RWPE2 (cell line): ENCODE measurements around the gene LAMTOR5.

Experiments
- ATAC-seq: fragments of 200-7000 bp; cut with Tn5 transposase; 3 replicates; pipeline ENCODE4 v1.9.1; 2021; ENCODE audit warnings: low read depth
- DNase-seq: peaks from one replicate; pipeline ENCODE4 v3.0.0-alpha.2; 2020; ENCODE audit warnings: low spot score
- H3K27ac ChIP-seq: fragments of 450-650 bp; 2 replicates; pipeline ENCODE4 v1.5.1; 2017; ENCODE audit warnings: mild to moderate bottlenecking; ENCODE audit not compliant: poor library complexity, severe bottlenecking
- H3K27me3 ChIP-seq: fragments of 250-450 bp; sonication (Bioruptor Pico); 2 replicates; pipeline ENCODE4 v1.5.1; 2021; ENCODE audit warnings: mild to moderate bottlenecking, moderate library complexity; ENCODE audit not compliant: insufficient read depth, poor library complexity, severe bottlenecking
- H3K36me3 ChIP-seq: fragments of 250-450 bp; sonication (Bioruptor Pico); 2 replicates; pipeline ENCODE4 v1.5.1; 2020; ENCODE audit warnings: low read depth, mild to moderate bottlenecking, moderate library complexity
- H3K4me1 ChIP-seq: fragments of 250-450 bp; sonication (Bioruptor Pico); 2 replicates; pipeline ENCODE4 v1.5.1; 2021; ENCODE audit warnings: mild to moderate bottlenecking, moderate library complexity; ENCODE audit not compliant: insufficient read depth, poor library complexity, severe bottlenecking
- H3K4me3 ChIP-seq: fragments of 250-450 bp; sonication (Bioruptor Pico); 2 replicates; pipeline ENCODE4 v1.5.1; 2021; ENCODE audit warnings: mild to moderate bottlenecking, moderate library complexity; ENCODE audit not compliant: severe bottlenecking
- H3K9me3 ChIP-seq: fragments of 250-450 bp; sonication (Bioruptor Pico); 2 replicates; pipeline ENCODE4 v1.5.1; 2021; ENCODE audit warnings: mild to moderate bottlenecking, moderate library complexity; ENCODE audit not compliant: severe bottlenecking
- CTCF ChIP-seq: fragments of 450-650 bp; IDR thresholded peaks from one replicate; pipeline ENCODE4 v1.5.1; 2017; ENCODE audit warnings: mild to moderate bottlenecking, moderate library complexity; ENCODE audit not compliant: poor library complexity, severe bottlenecking

The LAMTOR5 gene

GRCh38 chr1:110452330-110452729, 44.8 kb upstream of the LAMTOR5 start:
- Histone ChIP-seq H3K4me3 (no peak overlapping the region), H3K27ac (no peak overlapping the region), H3K27me3 (peaks cover 39% of the 10 kb centered on the region), H3K4me1 (no peaks in the 10 kb centered on the region), H3K36me3 (no peaks in the 10 kb centered on the region), H3K9me3 (no peaks in the 10 kb centered on the region)
- TF ChIP-seq CTCF, result no peak
- no peak for ATAC-seq
- no peak for DNase-seq

DNA sequence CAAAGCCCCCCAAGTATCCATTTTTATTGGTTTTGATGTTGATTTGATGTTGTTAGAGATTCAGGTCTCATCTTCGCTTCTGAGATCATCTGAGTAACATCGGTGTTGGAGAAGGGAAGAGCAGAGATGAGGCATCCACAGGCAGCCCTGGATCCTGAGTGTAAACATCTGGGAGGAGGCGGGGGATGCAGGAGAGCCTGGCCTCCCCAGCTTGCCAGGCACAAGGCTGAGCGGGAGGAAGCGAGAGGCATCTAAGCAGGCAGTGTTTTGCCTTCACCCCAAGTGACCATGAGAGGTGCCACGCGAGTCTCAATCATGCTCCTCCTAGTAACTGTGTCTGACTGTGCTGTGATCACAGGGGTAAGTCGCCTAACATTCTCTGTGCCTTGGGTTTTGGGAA, 43.4 kb upstream of the LAMTOR5 start, which contains the start of gene PROK1:
PROK1 (plus strand) TSS at position 221 of the 400 bp plus-strand sequence; CDS start at position 289, 68 bp downstream.
- Histone ChIP-seq H3K4me1 (no peaks in the 10 kb centered on the region), H3K4me3 (no peak within 1 kb of the TSS), H3K27me3 (peaks cover 39% of the 10 kb centered on the region), H3K9me3 (no peaks in the 10 kb centered on the region), H3K27ac (no peak within 1 kb of the TSS), H3K36me3 (no peaks in the 10 kb centered on the region)
- DNase-seq (no peak), ATAC-seq (no peak)
- TF ChIP-seq CTCF, result no peak

DNA sequence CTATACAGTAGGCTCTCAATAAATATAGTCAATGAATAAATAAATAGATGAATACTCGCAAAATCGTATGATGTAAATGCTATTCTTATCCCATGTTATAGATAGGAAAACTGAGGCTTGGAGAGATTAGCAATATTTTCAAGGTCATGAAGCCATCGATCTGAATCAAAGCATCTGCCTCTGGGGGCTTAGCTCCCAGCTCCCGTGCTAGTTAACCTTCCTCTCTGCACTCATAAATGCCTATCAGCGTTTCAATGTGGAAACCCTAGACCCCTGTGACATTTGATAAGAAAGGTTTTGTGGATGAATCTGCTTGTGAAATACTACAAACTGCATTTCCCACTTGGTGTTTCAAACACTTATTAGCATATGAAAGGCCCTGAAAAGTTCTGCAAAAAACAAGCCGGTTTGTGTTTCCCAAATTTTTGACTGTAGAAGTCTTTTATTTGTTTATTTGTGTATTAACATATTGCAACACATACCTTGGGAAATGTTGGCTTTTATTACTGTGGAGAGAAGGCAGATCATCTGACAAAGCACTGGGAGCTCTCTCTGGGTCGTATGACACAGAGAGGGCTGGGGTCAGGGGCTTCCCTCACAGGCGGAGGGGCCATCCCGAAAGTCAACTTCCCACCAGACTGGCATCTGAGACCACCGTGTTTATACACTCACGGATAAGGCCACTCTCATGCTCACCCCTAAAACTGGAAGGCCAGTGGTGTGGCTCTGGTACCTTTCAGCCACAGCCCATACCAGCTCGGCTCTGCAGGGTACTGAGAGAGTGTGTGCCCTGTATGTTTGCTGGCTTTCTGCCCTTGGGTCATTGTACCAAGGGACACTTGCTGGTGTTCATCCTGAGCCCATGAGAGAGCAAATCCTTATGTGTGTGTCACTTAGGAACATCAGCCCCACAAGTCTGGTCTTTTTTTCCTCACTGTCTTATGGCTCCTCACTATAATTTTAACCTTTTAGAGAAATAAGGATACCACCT, 42.5 kb upstream of the LAMTOR5 start:
- DNase-seq, result no peak
- Histone ChIP-seq H3K4me3 (no peak overlapping the region), H3K27ac (no peak overlapping the region), H3K9me3 (no peaks in the 10 kb centered on the region), H3K36me3 (no peaks in the 10 kb centered on the region), H3K27me3 (peaks cover 39% of the 10 kb centered on the region), H3K4me1 (no peaks in the 10 kb centered on the region)
- TF ChIP-seq CTCF, result no peak
- no peak for ATAC-seq

DNA sequence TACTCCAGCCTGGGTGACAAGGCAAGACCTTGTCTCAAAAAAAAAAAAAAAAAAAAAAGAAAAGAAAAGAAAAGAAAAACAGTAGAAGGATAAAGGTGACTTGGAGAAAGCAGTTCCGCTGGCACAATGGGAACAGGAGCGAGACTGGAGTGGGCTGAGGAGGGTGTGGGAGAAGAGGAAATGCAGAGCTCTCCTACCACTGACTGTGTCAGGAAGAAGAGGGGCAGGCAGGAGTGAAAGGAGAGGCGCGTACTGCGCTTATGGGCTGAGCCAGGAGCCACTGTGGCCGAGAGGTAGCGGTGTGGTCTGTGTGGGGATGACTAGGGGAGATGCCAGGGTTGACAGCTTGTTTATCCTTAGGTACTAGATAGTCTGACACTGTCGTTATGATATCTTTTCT, 37.1 kb upstream of the LAMTOR5 start:
- DNase-seq (no peak), ATAC-seq (no peak)
- TF ChIP-seq CTCF, result no peak
- no peaks in the 10 kb centered on the region for H3K9me3 ChIP-seq
- H3K4me1 ChIP-seq, result no peaks in the 10 kb centered on the region
- H3K4me3 ChIP-seq, result no peak overlapping the region
- H3K36me3 ChIP-seq, result no peaks in the 10 kb centered on the region
- H3K27me3 ChIP-seq, result peaks cover 7% of the 10 kb centered on the region
- H3K27ac ChIP-seq, result no peak overlapping the region

DNA sequence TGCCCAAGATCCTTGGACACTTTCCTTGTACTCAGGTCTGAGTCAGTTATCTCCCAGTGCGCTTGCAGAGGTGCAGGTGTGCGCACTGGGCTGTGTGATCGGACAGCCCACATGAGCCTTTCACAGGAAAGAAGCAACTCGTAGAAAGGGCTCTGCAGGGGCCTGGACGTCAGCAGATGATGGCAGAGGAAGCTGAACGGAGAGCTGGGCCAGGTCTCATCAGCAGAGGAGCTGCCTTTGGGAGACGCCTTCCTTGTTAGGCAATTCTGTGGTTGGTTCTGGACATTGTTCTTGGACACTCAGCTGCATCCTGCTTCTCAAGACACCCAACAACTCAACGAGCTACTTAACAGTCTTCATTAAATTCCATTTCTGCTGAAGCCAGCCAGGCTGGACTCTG, 36.0 kb upstream of the LAMTOR5 start:
- no peaks in the 10 kb centered on the region for H3K4me1 ChIP-seq

More for the DNA sequence above, 36.0 kb upstream of the LAMTOR5 start:
- ATAC-seq (no peak), DNase-seq (no peak)
- no peak for TF ChIP-seq CTCF
- Histone ChIP-seq H3K9me3 (no peaks in the 10 kb centered on the region), H3K27me3 (no peaks in the 10 kb centered on the region), H3K36me3 (no peaks in the 10 kb centered on the region), H3K4me3 (no peak overlapping the region), H3K27ac (no peak overlapping the region)
